ENCODE data around the gene GNB1.

Gene GNB1

GRCh38 chr1:1907098-1907736, 16.3 kb upstream of the GNB1 start:
- DNase-seq, result no peak

- DNase-seq, result peak; percentile 76 to 82
These were observed 15.6 kb upstream of the GNB1 start for GRCh38 chr1:1906185-1907097.

- DNase-seq, result no peak
These were observed 12.3 kb upstream of the GNB1 start for GRCh38 chr1:1903224-1903623.

GRCh38 chr1:1901641-1902294, 10.9 kb upstream of the GNB1 start:
- no peak for DNase-seq

DNA sequence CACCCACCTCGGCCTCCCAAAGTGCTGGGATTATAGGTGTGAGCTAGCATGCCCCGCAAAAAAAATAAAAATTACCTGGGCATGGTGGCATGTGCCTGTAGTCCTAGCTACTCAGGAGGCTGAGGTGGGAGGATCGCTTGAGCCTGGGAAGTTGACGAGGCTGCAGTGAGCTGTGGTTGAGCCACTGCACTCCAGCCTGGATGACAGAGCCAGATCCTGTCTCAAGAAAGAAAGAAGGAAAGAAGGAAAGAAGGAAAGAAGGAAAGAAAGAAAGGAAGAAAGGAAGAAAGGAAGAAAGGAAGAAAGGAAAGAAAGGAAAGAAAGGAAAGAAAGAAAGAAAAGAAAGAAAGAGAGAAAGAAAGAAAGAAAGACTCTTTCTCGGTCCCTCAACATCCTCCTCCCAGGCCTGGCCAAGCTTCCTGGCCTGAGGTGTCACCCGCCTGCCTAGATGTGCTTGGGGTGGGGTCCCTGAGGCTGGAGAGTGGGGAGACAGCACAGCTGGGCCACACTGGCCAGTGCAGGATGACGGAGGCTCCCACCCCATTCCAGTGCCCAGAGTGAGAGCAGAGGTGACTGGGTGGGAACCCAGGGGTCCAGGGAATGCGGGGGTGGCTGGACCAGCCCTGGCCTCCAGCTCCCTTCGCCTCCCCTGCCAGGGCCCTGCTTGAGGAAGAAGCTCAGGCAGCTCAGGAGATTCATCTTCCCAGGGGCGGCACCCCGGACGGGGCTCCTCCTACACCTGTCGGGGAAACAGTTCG, 10.2 kb upstream of the GNB1 start:
- DNase-seq, result no peak

- DNase-seq, result no peak
These were observed 9.1 kb upstream of the GNB1 start for GRCh38 chr1:1899967-1900327.

GRCh38 chr1:1899266-1899966, 8.5 kb upstream of the GNB1 start:
- no peak for DNase-seq

- DNase-seq, result no peak
These were observed 7.5 kb upstream of the GNB1 start for GRCh38 chr1:1898246-1898933.

- no peak for DNase-seq
These were observed 4.8 kb upstream of the GNB1 start for GRCh38 chr1:1895456-1896336.

DNA sequence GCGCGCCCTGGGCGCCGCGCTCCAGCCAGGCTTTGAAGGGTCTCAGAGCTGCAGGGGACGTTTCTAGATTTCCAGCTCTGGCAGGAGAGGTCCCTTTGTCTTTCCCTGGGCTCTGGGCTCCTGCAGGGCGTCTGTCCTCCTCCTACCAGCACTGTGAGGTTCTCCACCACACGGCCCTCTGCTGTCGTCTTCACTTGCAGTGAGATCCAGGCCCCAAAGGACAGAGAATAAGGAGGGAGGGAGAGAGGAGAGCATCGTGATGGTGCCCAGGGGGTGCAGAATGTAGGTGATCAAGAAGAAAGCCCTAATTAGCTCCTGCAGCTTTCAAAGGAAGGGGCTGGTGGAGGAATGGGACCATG, 4.2 kb upstream of the GNB1 start:
- no peak for DNase-seq

DNA sequence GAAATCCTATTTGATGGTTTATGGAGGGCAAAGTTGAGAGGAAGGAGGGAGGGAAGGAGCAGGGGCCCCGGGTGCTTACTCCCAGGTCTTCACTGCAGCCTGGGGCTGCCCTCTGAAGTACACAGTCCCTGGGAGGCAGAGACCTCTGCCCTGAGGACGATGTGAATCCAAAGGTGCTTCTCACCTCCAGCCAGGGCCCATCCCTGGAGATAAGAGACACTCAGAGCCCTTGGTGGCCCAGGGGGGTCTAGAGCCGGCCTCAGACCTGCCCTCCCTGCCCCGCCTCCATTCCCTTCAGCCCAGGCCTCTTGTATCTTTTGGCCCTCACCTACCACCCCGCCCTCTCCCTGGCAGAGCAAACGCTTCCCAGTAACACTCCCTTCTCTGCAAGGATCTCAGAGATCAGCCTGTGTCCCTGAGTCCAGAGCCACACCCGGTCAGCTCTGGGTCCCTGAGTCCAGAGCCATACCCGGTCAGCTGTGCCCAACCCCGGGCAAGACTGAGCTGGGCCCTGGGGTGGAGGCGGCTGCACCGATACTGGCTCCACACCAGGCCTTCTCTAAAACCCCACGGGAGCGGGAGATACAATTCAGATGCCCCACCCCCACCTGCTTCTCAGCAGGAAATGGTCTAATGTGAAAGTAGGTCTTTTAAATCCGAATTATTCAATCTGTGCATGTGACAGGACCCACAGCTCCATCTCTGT, 3.6 kb upstream of the GNB1 start:
- no peak for DNase-seq

DNA sequence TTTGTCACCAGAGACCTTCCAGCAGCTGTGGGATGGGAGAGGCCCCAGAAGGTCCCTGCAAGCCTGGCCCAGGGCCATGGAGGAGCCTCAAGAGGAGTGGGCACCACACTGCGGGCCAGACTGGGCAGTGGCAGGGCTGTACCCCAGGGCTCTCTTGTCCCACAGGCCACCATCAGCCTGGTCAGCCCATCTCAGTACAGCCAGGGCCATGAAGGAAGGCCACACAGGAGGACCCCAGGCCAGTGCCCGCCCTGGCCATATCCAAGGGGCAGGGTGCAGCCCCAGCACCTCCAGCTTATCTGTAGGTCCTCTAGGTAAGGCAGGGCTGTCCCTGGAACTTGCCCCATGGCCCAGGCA, 3.1 kb upstream of the GNB1 start:
- peak in 1 of 2 experiments; percentile 5 for DNase-seq

- DNase-seq, result no peak
These were observed 2.6 kb upstream of the GNB1 start for GRCh38 chr1:1893291-1893985.

GRCh38 chr1:1892763-1893120, 1.9 kb upstream of the GNB1 start:
- no peak for DNase-seq

GRCh38 chr1:1892079-1892762, 1.3 kb upstream of the GNB1 start:
- DNase-seq, result no peak

GRCh38 chr1:1891349-1892078, 627 bp upstream of the GNB1 start:
- DNase-seq, result peak; percentile 68 to 73

GRCh38 chr1:1889847-1890505, 911 bp downstream of the GNB1 start:
- DNase-seq, result peak; percentile 49 to 59
